ENCODE data around the gene SERGEF. TPM values are rescaled to one million over a fixed set of nuclear protein-coding genes. Genes with fewer than 3 reads are reported as not detected.

Gene SERGEF
- total and polyA plus RNA-seq, 7 donors = 24.0 to 50.4 (median 30.7) TPM

- no peak overlapping the region for H3K4me3 ChIP-seq
- 95 to 96% methylated on average over 2 of the region's 2 CpGs for WGBS, 2 donors
- intact Hi-C loops (cut with DNase I) = no loop called here
These were observed 153.3 kb downstream of the SERGEF start for GRCh38 chr11:17859552-17859951.

GRCh38 chr11:17855531-17856290 is 157.1 kb downstream of the SERGEF start:
- Histone ChIP-seq H3K9me3 (no peaks in the 10 kb centered on the region), H3K36me3 (no peaks in the 10 kb centered on the region), H3K27me3 (no peaks in the 10 kb centered on the region), H3K4me3 (no peak overlapping the region), H3K4me1 (no peaks in the 10 kb centered on the region), H3K27ac (no peak overlapping the region)
- TF ChIP-seq POLR2AphosphoS5 (IDR thresholded peaks at IDR 0.05) (no peak), POLR2A (IDR thresholded peaks at IDR 0.05) (no peak), EP300 (IDR thresholded peaks at IDR 0.05) (no peak), CTCF (IDR thresholded peaks at IDR 0.05) (no peak)
- DNase-seq = no peak
- 79 to 91% methylated on average over 4 of the region's 4 CpGs for WGBS, 2 donors
- intact Hi-C loops (cut with DNase I) = no loop called here

More at GRCh38 chr11:17859552-17859951, 153.3 kb downstream of the SERGEF start:
- no peaks in the 10 kb centered on the region for H3K9me3 ChIP-seq
- H3K36me3 ChIP-seq = no peaks in the 10 kb centered on the region
- DNase-seq = no peak
- no peak overlapping the region for H3K27ac ChIP-seq
- H3K27me3 ChIP-seq = no peaks in the 10 kb centered on the region
- TF ChIP-seq POLR2AphosphoS5 (IDR thresholded peaks at IDR 0.05) (no peak), CTCF (IDR thresholded peaks at IDR 0.05) (no peak), EP300 (IDR thresholded peaks at IDR 0.05) (no peak), POLR2A (IDR thresholded peaks at IDR 0.05) (no peak)
- H3K4me1 ChIP-seq = no peaks in the 10 kb centered on the region

- Histone ChIP-seq H3K27me3 (no peaks in the 10 kb centered on the region), H3K36me3 (no peaks in the 10 kb centered on the region), H3K4me1 (no peaks in the 10 kb centered on the region), H3K27ac (no peak overlapping the region), H3K4me3 (no peak overlapping the region), H3K9me3 (no peaks in the 10 kb centered on the region)
- TF ChIP-seq POLR2AphosphoS5 (IDR thresholded peaks at IDR 0.05) = no peak
- WGBS, 2 donors = 80 to 89% methylated on average over 4 of the region's 4 CpGs
- no peak for DNase-seq
- intact Hi-C loops (cut with DNase I) = no loop called here
These were observed 159.6 kb downstream of the SERGEF start for GRCh38 chr11:17853280-17853679.

- 88 to 95% methylated on average over 1 of the region's 1 CpG for WGBS, 2 donors
- Histone ChIP-seq H3K4me1 (no peaks in the 10 kb centered on the region), H3K27ac (no peak overlapping the region), H3K9me3 (no peaks in the 10 kb centered on the region), H3K36me3 (no peaks in the 10 kb centered on the region), H3K27me3 (no peaks in the 10 kb centered on the region), H3K4me3 (no peak overlapping the region)
- DNase-seq = no peak
- TF ChIP-seq POLR2A (IDR thresholded peaks at IDR 0.05) (no peak), EP300 (IDR thresholded peaks at IDR 0.05) (no peak), CTCF (IDR thresholded peaks at IDR 0.05) (no peak), POLR2AphosphoS5 (IDR thresholded peaks at IDR 0.05) (no peak)
- intact Hi-C loops (cut with DNase I) = no loop called here
These were observed 160.6 kb downstream of the SERGEF start for GRCh38 chr11:17852246-17852645.

- H3K36me3 ChIP-seq = no peaks in the 10 kb centered on the region
- WGBS, 2 donors = 90 to 96% methylated on average over 1 of the region's 1 CpG
- H3K9me3 ChIP-seq = no peaks in the 10 kb centered on the region
- no peaks in the 10 kb centered on the region for H3K27me3 ChIP-seq
- intact Hi-C loops (cut with DNase I) = no loop called here
- no peak overlapping the region for H3K27ac ChIP-seq
- no peak for TF ChIP-seq POLR2A (IDR thresholded peaks at IDR 0.05)
- no peak for TF ChIP-seq POLR2AphosphoS5 (IDR thresholded peaks at IDR 0.05)
- no peak for TF ChIP-seq EP300 (IDR thresholded peaks at IDR 0.05)
- TF ChIP-seq CTCF (IDR thresholded peaks at IDR 0.05) = no peak
- H3K4me3 ChIP-seq = no peak overlapping the region
- DNase-seq = no peak
- no peaks in the 10 kb centered on the region for H3K4me1 ChIP-seq
These were observed 161.2 kb downstream of the SERGEF start for GRCh38 chr11:17851697-17852096.
